K562 (cell line): ENCODE results near the gene KPNB1. TPM values are rescaled to one million over a fixed set of nuclear protein-coding genes. Genes with fewer than 3 reads are reported as not detected.

Source experiments
- ATAC-seq: fragments of 200-7000 bp; cut with Tn5 transposase; 3 replicates; pipeline ENCODE4 v1.9.1; 2020; ENCODE audit warnings: moderate library complexity
- BruUV-seq: library from RNA; stranded (reverse); fragments of 400-500 nt; replicated peaks from 2 replicates; lab custom pipeline; 2021; lab: Mats Ljungman, UMichigan
- CTCF ChIA-PET: fragments of 300-600 bp; formaldehyde crosslinking; extraction: SDS; loops from one replicate; lab custom pipeline; 2021; ENCODE audit warnings: low intra/inter-chr PET ratio; lab: Yijun Ruan, JAX
- POLR2A ChIA-PET: fragments of 300-600, 350-650 bp; sonication (Branson Sonifier 250); formaldehyde crosslinking; extraction: SDS; loops from one replicate; lab custom pipeline; 2021; ENCODE audit warnings: antibody characterized with exemption, inconsistent platforms; lab: Yijun Ruan, JAX
- DNase-seq, 4 experiments: peaks; one replicate each; pipeline versions ENCODE4 v3.0.0 to v3.0.0-alpha.2; 2011 to 2018; ENCODE audit warnings: low spot score in 3 of 4, mixed read lengths in 3 of 4; ENCODE audit errors: extremely low read depth in 1 of 4
- FAIRE-seq: peaks from 2 replicates; lab custom pipeline; 2011; peaks lifted over from hg19 to GRCh38; lab: Jason Lieb, UNC
- H2AFZ ChIP-seq: 2 replicates; pipeline ENCODE4 v1.6.0; 2011; ENCODE audit warnings: low read depth, low read length, control low read depth, inconsistent platforms
- H3K27ac ChIP-seq: fragments of 200-600 bp; 3 replicates; pipeline ENCODE4 v1.8.0; 2011; ENCODE audit warnings: low read depth, mild to moderate bottlenecking, control low read depth, inconsistent platforms, low read length, moderate library complexity, mixed read lengths; ENCODE audit errors: extremely low read depth
- H3K27me3 ChIP-seq, 2 experiments: fragments of 300-600 bp in 1 of 2; 2 replicates in 1 of 2; 3 replicates in 1 of 2; pipeline versions ENCODE4 v1.6.0 to v1.8.0; 2011; ENCODE audit warnings: inconsistent platforms in 2 of 2, low read length in 2 of 2, mild to moderate bottlenecking in 1 of 2, mixed read lengths in 1 of 2, moderate library complexity in 1 of 2; ENCODE audit not compliant: control insufficient read depth in 2 of 2, insufficient read depth in 2 of 2
- H3K36me3 ChIP-seq: fragments of 300-600 bp; 3 replicates; pipeline ENCODE4 v1.8.0; 2011; ENCODE audit warnings: mild to moderate bottlenecking, low read length, inconsistent platforms; ENCODE audit not compliant: control insufficient read depth, insufficient read depth
- H3K4me1 ChIP-seq, 2 experiments: fragments of 200-600 bp in 1 of 2; replicated peaks in 1 of 2; 2 replicates in 1 of 2; 3 replicates in 1 of 2; pipeline versions ENCODE4 v1.5.1 to v1.8.0; 2011; ENCODE audit warnings: inconsistent platforms in 2 of 2, low read length in 2 of 2, mild to moderate bottlenecking in 1 of 2, mixed read lengths in 1 of 2, moderate library complexity in 1 of 2; ENCODE audit not compliant: control insufficient read depth in 2 of 2, insufficient read depth in 2 of 2
- H3K4me2 ChIP-seq: 2 replicates; pipeline ENCODE4 v1.6.1; 2011; ENCODE audit warnings: low read length, control low read depth, inconsistent platforms, mixed read lengths; ENCODE audit not compliant: insufficient read depth
- H3K4me3 ChIP-seq: fragments of 200-600 bp; sonication (generic), shearing (Covaris generic); 2 replicates; pipeline ENCODE4 v1.5.1; 2016; ENCODE audit warnings: control low read depth, inconsistent platforms
- H3K79me2 ChIP-seq: fragments of 200-600 bp; 3 replicates; pipeline ENCODE4 v1.8.0; 2011; ENCODE audit warnings: low read length, inconsistent platforms; ENCODE audit not compliant: control insufficient read depth, insufficient read depth
- H3K9ac ChIP-seq, 2 experiments: 2 replicates each; pipeline versions ENCODE4 v1.6.0 to v1.6.1; 2011; ENCODE audit warnings: low read depth in 2 of 2, low read length in 2 of 2, control low read depth in 1 of 2, inconsistent platforms in 1 of 2, mild to moderate bottlenecking in 1 of 2, mixed read lengths in 1 of 2; ENCODE audit not compliant: insufficient read depth in 1 of 2
- H3K9me1 ChIP-seq: one replicate; pipeline ENCODE4 v1.6.0; 2011; ENCODE audit warnings: inconsistent platforms, mild to moderate bottlenecking, low read length, moderate library complexity; ENCODE audit not compliant: control insufficient read depth, insufficient read depth
- H3K9me3 ChIP-seq: replicated peaks from 2 replicates; pipeline ENCODE4 v1.5.1; 2011; ENCODE audit warnings: low read depth, low read length, inconsistent platforms; ENCODE audit not compliant: control insufficient read depth, insufficient read depth
- H4K20me1 ChIP-seq: replicated peaks from 2 replicates; pipeline ENCODE4 v1.6.1; 2011; ENCODE audit warnings: low read length, inconsistent platforms, mixed read lengths; ENCODE audit not compliant: control insufficient read depth, insufficient read depth
- CHCHD3 ChIP-seq: fragments of 250-450 bp; sonication (Bioruptor Pico); IDR thresholded peaks from 2 replicates; pipeline ENCODE4 v2.1.2; 2022; ENCODE audit warnings: mild to moderate bottlenecking
- GTF2E2 ChIP-seq: fragments of 200-800 bp; sonication (Bioruptor generic); IDR thresholded peaks from 2 replicates; pipeline ENCODE4 v1.6.1; 2016; ENCODE audit warnings: missing genetic modification characterization, missing compliant biosample characterization
- HDAC3 ChIP-seq: fragments of 450-650 bp; IDR thresholded peaks from 2 replicates; pipeline ENCODE4 v1.6.1; 2018; ENCODE audit warnings: borderline replicate concordance, mild to moderate bottlenecking, moderate library complexity; ENCODE audit not compliant: partially characterized antibody
- NFIX ChIP-seq: fragments of 250-450 bp; sonication (Bioruptor Pico); IDR thresholded peaks from 2 replicates; pipeline ENCODE4 v1.4.0; 2020; ENCODE audit warnings: low read depth, mild to moderate bottlenecking, moderate library complexity
- SIN3A ChIP-seq, 2 experiments: fragments of 150-350 bp in 1 of 2; IDR thresholded peaks; 2 replicates each; pipeline ENCODE4 v1.6.1; 2011 to 2016; ENCODE audit warnings: borderline replicate concordance in 2 of 2, low read depth in 2 of 2, low read length in 2 of 2, mild to moderate bottlenecking in 2 of 2, moderate library complexity in 2 of 2; ENCODE audit not compliant: control insufficient read depth in 1 of 2
- SRSF3 ChIP-seq: fragments of 200-400 bp; formaldehyde crosslinking; IDR thresholded peaks from 2 replicates; pipeline ENCODE4 v1.6.1; 2016; ENCODE audit warnings: mild to moderate bottlenecking, low read length, moderate library complexity; ENCODE audit not compliant: insufficient read depth
- ZNF133 ChIP-seq: fragments of 250-450 bp; sonication (Bioruptor Pico); IDR thresholded peaks from 2 replicates; pipeline ENCODE4 v1.4.0; 2020; ENCODE audit warnings: mild to moderate bottlenecking
- ZNF57 ChIP-seq: fragments of 450-650 bp; formaldehyde crosslinking; IDR thresholded peaks from 2 replicates; pipeline ENCODE4 v1.4.0; 2020; ENCODE audit warnings: mild to moderate bottlenecking, moderate library complexity
- WGBS: fragments of 100-300 bp; shearing (Covaris generic); methylation state at CpG from one replicate; pipeline ENCODE4 v1.1.6; 2016; ENCODE audit warnings: low coverage, mixed read lengths; ENCODE audit not compliant: insufficient coverage; ENCODE audit errors: missing lambda C conversion rate; 5-methylcytosine and 5-hydroxymethylcytosine counted together
- in situ Hi-C: fragments of 300-500 bp; cut with MboI; formaldehyde crosslinking; loops from 4 replicates; pipeline ENCODE4 v1.15.0; 2018; ENCODE audit warnings: inconsistent platforms, mixed read lengths
- intact Hi-C: fragments of 100-400 bp; cut with micrococcal nuclease; formaldehyde crosslinking; loops from 2 replicates; pipeline ENCODE4 v1.14.2; 2022
- polyA plus RNA-seq, 8 experiments: library from polyadenylated mRNA; depleted of rRNA in 4 of 8; stranded (reverse) in 5 of 8; unstranded in 3 of 8; fragments of >200 nt; fragmentation: Nextera tagmentation in 2 of 8; fragmentation: Illumina TruSeq in 1 of 8; extraction: Ambion mirVana in 2 of 8; extraction: Trizol in 1 of 8; gene quantifications; 2 replicates each; pipeline versions ENCODE4 v1.2.1 to v1.2.3, GENCODE V29; 2011 to 2014; ENCODE audit warnings: inconsistent platforms in 1 of 8, missing spikeins in 1 of 8
- total RNA-seq, 7 experiments: library from RNA; depleted of rRNA in 6 of 7; stranded (reverse); fragments of >200 nt in 6 of 7; fragmentation: Illumina TruSeq in 2 of 7; extraction: Trizol in 2 of 7; gene quantifications; 2 replicates each; pipeline versions ENCODE4 v1.2.1 to v1.2.3, GENCODE V29; 2011 to 2021; ENCODE audit warnings: low replicate concordance in 1 of 7
- TF ChIP-seq, protein P1 (sequence below), 2 experiments: fragments of 200-800 bp in 1 of 2; sonication (Bioruptor generic) in 1 of 2; sonication (generic) in 1 of 2; formaldehyde crosslinking in 1 of 2; IDR thresholded peaks in 1 of 2; conservative IDR thresholded peaks in 1 of 2; 2 replicates each; pipeline versions ENCODE4 v1.5.0 to v1.6.1; 2016 to 2020; ENCODE audit warnings: missing compliant biosample characterization in 1 of 2, missing genetic modification characterization in 1 of 2, missing genetic modification reagents in 1 of 2

Gene KPNB1
- total and polyA plus RNA-seq, 9 of the 15 experiments (the other 6 are each of a cell fraction or from before 2014, with no cell fraction given), result 154 to 622 (median 354) TPM

DNA sequence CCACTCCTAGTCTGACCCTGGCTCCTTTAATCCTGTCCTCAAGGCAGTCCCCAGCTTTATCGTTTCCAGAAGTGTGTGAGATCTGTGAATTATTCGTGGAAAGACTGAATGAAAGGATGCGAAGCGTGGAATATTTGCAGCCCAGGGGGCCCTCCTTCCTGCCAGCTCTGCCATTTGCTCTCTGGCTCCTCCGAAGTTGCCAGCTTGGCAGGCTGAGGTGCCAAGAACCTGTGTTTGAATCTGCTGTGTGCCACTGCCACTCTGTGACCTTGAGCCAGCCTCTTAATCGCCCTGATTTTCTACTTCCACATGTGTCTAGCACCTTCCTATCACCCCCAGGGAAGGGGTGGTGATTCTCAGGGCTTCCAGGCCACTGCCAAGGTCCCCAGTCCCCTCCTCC is 55.0 kb downstream of the KPNB1 start:
- no peaks in the 10 kb centered on the region; the same call in 1 of the 2 replicates for H4K20me1 ChIP-seq
- H3K9me3 ChIP-seq, result no peaks in the 10 kb centered on the region
- 0 out of 3 replicates have a peak, but pooled peaks cover 6% of the 10 kb centered on the region for H3K36me3 ChIP-seq
- POLR2A ChIA-PET, result interaction anchor here (0.6 to 1.3 kb wide), 4 partner anchors 14 to 33 kb away, joined by 3 to 4 read pairs (median 3); no protein-coding TSS in a partner anchor
- no TSS peak for BruUV-seq
- H3K4me1 ChIP-seq, result peaks cover 31 to 59% of the 10 kb centered on the region in 2 experiments
- no peak for FAIRE-seq
- no peaks in the 10 kb centered on the region for H3K27me3 ChIP-seq
- H3K4me3 ChIP-seq, result no peak overlapping the region
- intact Hi-C loops, result no loop called here
- no peak overlapping the region for H2AFZ ChIP-seq
- ATAC-seq, result no peak
- CTCF ChIA-PET, result no interaction called here
- no peak overlapping the region for H3K4me2 ChIP-seq
- no peak overlapping the region for H3K27ac ChIP-seq
- in situ Hi-C loops, result no loop called here
- WGBS, result 64% methylated on average over 6 of the region's 6 CpGs
- H3K9me1 ChIP-seq, result peaks cover 8% of the 10 kb centered on the region
- H3K9ac ChIP-seq, result peak overlapping the region in 1 of 2 experiments; percentile 59; a peak in 2 of 4 replicates
- H3K79me2 ChIP-seq, result no peaks in the 10 kb centered on the region
- TF ChIP-seq SIN3A (IDR thresholded peaks at IDR 0.05; ENCODE audit: borderline replicate concordance in 2 of 2, control insufficient read depth in 1 of 2, low read depth in 2 of 2, low read length in 2 of 2) (no peak), SRSF3 (no peak), ZNF57 (CRISPR knock-in tag) (no peak), GTF2E2 (tag) (no peak), NFIX (CRISPR knock-in tag) (no peak), CHCHD3 (no peak), HDAC3 (no peak), ZNF133 (no peak)
- TF ChIP-seq, protein P1, sequence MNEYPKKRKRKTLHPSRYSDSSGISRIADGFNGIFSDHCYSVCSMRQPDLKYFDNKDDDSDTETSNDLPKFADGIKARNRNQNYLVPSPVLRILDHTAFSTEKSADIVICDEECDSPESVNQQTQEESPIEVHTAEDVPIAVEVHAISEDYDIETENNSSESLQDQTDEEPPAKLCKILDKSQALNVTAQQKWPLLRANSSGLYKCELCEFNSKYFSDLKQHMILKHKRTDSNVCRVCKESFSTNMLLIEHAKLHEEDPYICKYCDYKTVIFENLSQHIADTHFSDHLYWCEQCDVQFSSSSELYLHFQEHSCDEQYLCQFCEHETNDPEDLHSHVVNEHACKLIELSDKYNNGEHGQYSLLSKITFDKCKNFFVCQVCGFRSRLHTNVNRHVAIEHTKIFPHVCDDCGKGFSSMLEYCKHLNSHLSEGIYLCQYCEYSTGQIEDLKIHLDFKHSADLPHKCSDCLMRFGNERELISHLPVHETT (CRISPR knock-in tag; conservative IDR thresholded peaks at IDR 0.05 in 1 of 2, IDR thresholded peaks at IDR 0.05 in 1 of 2), result no peak
- DNase-seq, result no peak
